Liver (tissue), 9 donors: ENCODE data around the gene TLE1. TPM values are rescaled to one million over a fixed set of nuclear protein-coding genes. Genes with fewer than 3 reads are reported as not detected.

Experiments used
- DNase-seq: peaks from one replicate; pipeline ENCODE4 v3.0.0-alpha.2; 2017; ENCODE audit warnings: low spot score
- H3K27ac ChIP-seq, 2 donors: one replicate each; pipeline ENCODE4 v1.7.0; 2013; ENCODE audit warnings: inconsistent platforms in 2 of 2, low read length in 2 of 2, control low read depth in 1 of 2, low read depth in 1 of 2, mild to moderate bottlenecking in 1 of 2
- H3K27me3 ChIP-seq, 4 donors: one replicate each; pipeline versions ENCODE4 v1.6.1 to v1.7.0; 2013; ENCODE audit warnings: low read length in 3 of 4, inconsistent platforms in 1 of 4, mild to moderate bottlenecking in 1 of 4, moderate library complexity in 1 of 4; ENCODE audit not compliant: control insufficient read depth in 4 of 4, insufficient read depth in 4 of 4
- H3K36me3 ChIP-seq, 4 donors: one replicate each; pipeline versions ENCODE4 v1.6.1 to v1.7.0; 2013; ENCODE audit warnings: low read length in 3 of 4, mild to moderate bottlenecking in 3 of 4, low read depth in 1 of 4, moderate library complexity in 1 of 4; ENCODE audit not compliant: control insufficient read depth in 4 of 4, insufficient read depth in 3 of 4
- H3K4me1 ChIP-seq, 4 donors: one replicate each; pipeline versions ENCODE4 v1.6.1 to v1.7.0; 2013; ENCODE audit warnings: low read length in 3 of 4, mild to moderate bottlenecking in 3 of 4, moderate library complexity in 1 of 4; ENCODE audit not compliant: control insufficient read depth in 4 of 4, insufficient read depth in 4 of 4
- H3K4me3 ChIP-seq, 3 donors: one replicate each; pipeline versions ENCODE4 v1.6.1 to v1.7.0; 2013; ENCODE audit warnings: low read length in 3 of 3, control low read depth in 1 of 3, low read depth in 1 of 3, mild to moderate bottlenecking in 1 of 3
- H3K9ac ChIP-seq, 2 donors: one replicate each; pipeline ENCODE4 v1.7.0; 2013; ENCODE audit warnings: low read length in 2 of 2, mild to moderate bottlenecking in 2 of 2, moderate library complexity in 2 of 2, control low read depth in 1 of 2, low read depth in 1 of 2
- H3K9me3 ChIP-seq, 4 donors: one replicate each; pipeline versions ENCODE4 v1.6.1 to v1.7.0; 2013; ENCODE audit warnings: low read length in 3 of 4; ENCODE audit not compliant: control insufficient read depth in 4 of 4
- ATF3 ChIP-seq: IDR thresholded peaks from 2 replicates; pipeline ENCODE4 v1.6.1; 2016; ENCODE audit warnings: antibody characterized with exemption
- CTCF ChIP-seq: fragments of 150-350 bp; IDR thresholded peaks from 2 replicates; pipeline ENCODE4 v1.5.1; 2017; ENCODE audit warnings: improper control_type of control experiment, low read depth, low read length; ENCODE audit not compliant: missing input control
- EGR1 ChIP-seq, 2 donors: IDR thresholded peaks; 2 replicates each; pipeline ENCODE4 v1.6.1; 2016 to 2018; ENCODE audit warnings: antibody characterized with exemption in 2 of 2, low read depth in 2 of 2
- GABPA ChIP-seq, 2 donors: IDR thresholded peaks in 1 of 2; conservative IDR thresholded peaks in 1 of 2; 2 replicates each; pipeline ENCODE4 v1.6.1; 2016; ENCODE audit warnings: antibody characterized with exemption in 2 of 2, mild to moderate bottlenecking in 1 of 2, moderate library complexity in 1 of 2
- HNF4A ChIP-seq, 2 donors: conservative IDR thresholded peaks; 2 replicates each; pipeline ENCODE4 v1.6.1; 2016; ENCODE audit warnings: antibody characterized with exemption in 2 of 2, mild to moderate bottlenecking in 2 of 2
- JUND ChIP-seq, 2 donors: IDR thresholded peaks; 2 replicates each; pipeline ENCODE4 v1.6.1; 2016; ENCODE audit warnings: antibody characterized with exemption in 2 of 2
- RAD21 ChIP-seq, 2 donors: IDR thresholded peaks; 2 replicates each; pipeline ENCODE4 v1.6.1; 2016; ENCODE audit warnings: antibody characterized with exemption in 2 of 2, mild to moderate bottlenecking in 2 of 2
- REST ChIP-seq: IDR thresholded peaks from 2 replicates; pipeline ENCODE4 v1.6.1; 2016; ENCODE audit warnings: antibody characterized with exemption, mild to moderate bottlenecking
- SP1 ChIP-seq: IDR thresholded peaks from 2 replicates; pipeline ENCODE4 v1.6.1; 2018; ENCODE audit warnings: antibody characterized with exemption, mild to moderate bottlenecking
- TAF1 ChIP-seq: conservative IDR thresholded peaks from 2 replicates; pipeline ENCODE4 v1.6.1; 2016; ENCODE audit warnings: antibody characterized with exemption, mild to moderate bottlenecking
- ZBTB33 ChIP-seq: IDR thresholded peaks from 2 replicates; pipeline ENCODE4 v1.6.1; 2016; ENCODE audit warnings: antibody characterized with exemption
- WGBS: extraction: QIAGEN DNeasy Blood & Tissue Kit; methylation state at CpG from one replicate; pipeline ENCODE4 v1.1.7; 2013; 5-methylcytosine and 5-hydroxymethylcytosine counted together
- polyA plus RNA-seq, 2 donors: library from polyadenylated mRNA; stranded (reverse) in 1 of 2; unstranded in 1 of 2; fragments of 200-250 nt in 1 of 2; fragments of >200 nt in 1 of 2; fragmentation: Nextera tagmentation in 1 of 2; extraction: Ambion mirVana in 1 of 2; gene quantifications; one replicate each; pipeline versions ENCODE4 v1.2.1 to v1.2.3, GENCODE V29; 2013 to 2015
- total RNA-seq, 2 donors: library from RNA; depleted of rRNA; stranded (reverse); fragments of >200 nt; gene quantifications; one replicate each; pipeline ENCODE4 v1.2.3, GENCODE V29; 2014
- TF ChIP-seq, protein P1 (sequence below): IDR thresholded peaks from 2 replicates; pipeline ENCODE4 v1.6.1; 2016; ENCODE audit warnings: antibody characterized with exemption
- donor health status: healthy.
- donor health status: healthy.
- donor health status: healthy.
- donor health status: healthy.
- donor health status: healthy.

Gene TLE1
- total and polyA plus RNA-seq, 4 donors, result 25.2 to 45.4 (median 25.7) TPM

DNA sequence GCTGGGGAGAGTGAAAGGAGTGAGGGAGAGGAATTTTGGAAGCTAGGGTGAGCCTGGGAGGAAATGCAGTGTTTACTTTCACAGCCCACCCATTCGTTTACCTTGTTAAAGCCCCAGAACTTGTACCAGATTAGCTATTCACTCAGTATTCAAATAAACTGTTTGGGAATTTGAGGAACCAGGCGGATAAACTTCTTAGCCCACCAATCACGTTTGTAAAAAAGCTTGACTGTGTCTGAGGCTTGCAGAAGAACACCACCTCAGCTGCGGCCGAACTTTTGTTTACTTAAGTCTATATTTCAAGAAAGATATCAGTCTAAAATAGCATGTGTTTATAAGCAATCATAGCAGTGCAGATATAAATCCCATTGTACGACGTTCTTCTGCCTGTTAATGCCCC is 5.2 kb upstream of the TLE1 start:
- Histone ChIP-seq H3K27ac (no peak overlapping the region), H3K9me3 (no peaks in the 10 kb centered on the region), H3K9ac (no peak overlapping the region), H3K36me3 (no peaks in the 10 kb centered on the region), H3K4me3 (no peak overlapping the region), H3K4me1 (peaks cover 0 to 9% (median 2%) of the 10 kb centered on the region in 4 donors), H3K27me3 (no peaks in the 10 kb centered on the region)
- DNase-seq, result no peak
- TF ChIP-seq REST (no peak), ZBTB33 (no peak), ATF3 (no peak), RAD21 (IDR thresholded peaks at IDR 0.05) (no peak), SP1 (no peak)
- WGBS, result 63% methylated on average over 7 of the region's 7 CpGs

DNA sequence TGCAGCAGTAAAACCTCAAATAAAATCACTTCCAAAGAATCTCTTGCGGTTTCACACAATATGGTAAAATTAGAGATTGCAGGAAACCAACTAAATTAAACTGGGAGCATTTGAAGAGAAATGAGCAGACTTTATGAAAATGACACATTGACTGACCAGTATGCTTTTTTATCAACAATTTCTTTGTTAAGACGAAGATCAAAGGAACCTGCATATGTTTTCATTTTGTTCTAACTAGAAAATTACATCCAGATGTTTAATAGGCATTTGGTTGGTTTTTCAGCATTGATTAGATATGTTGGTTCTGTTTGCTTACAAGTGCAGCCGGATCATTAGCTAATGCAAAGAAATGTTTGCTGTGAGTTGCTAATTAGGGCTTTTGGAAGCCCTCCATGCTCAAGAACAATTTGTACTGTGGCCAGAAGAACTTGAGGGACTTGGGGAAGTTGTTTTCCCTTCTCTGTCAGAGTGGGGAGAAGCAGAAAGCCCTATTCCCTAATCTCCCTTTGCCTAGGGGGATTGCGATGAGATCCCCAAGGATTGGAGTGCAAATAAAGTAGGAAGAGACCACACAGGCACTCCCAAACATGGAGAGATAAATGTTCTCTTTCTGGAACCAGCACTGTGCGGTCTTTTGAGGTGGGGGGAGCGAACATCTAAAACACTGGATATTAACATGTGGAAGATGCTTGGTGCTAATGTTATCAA is 4.5 kb upstream of the TLE1 start:
- H3K27me3 ChIP-seq, result no peaks in the 10 kb centered on the region
- peaks cover 0 to 9% (median 2%) of the 10 kb centered on the region in 4 donors for H3K4me1 ChIP-seq
- DNase-seq, result no peak
- TF ChIP-seq ATF3, result no peak
- no peak for TF ChIP-seq RAD21 (IDR thresholded peaks at IDR 0.05)
- TF ChIP-seq CTCF, result no peak
- TF ChIP-seq, protein P1, sequence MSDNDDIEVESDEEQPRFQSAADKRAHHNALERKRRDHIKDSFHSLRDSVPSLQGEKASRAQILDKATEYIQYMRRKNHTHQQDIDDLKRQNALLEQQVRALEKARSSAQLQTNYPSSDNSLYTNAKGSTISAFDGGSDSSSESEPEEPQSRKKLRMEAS, result no peak
- no peak for TF ChIP-seq TAF1
- TF ChIP-seq REST, result no peak
- no peak for TF ChIP-seq EGR1 (IDR thresholded peaks at IDR 0.05; ENCODE audit: low read depth in 2 of 2)
- no peak for TF ChIP-seq HNF4A (conservative IDR thresholded peaks at IDR 0.05)
- TF ChIP-seq GABPA (IDR thresholded peaks at IDR 0.05 in 1 of 2, conservative IDR thresholded peaks at IDR 0.05 in 1 of 2), result no peak
- no peak for TF ChIP-seq JUND (IDR thresholded peaks at IDR 0.05)
- WGBS, result 81% methylated on average over 6 of the region's 6 CpGs
- H3K36me3 ChIP-seq, result no peaks in the 10 kb centered on the region
- H3K9me3 ChIP-seq, result no peaks in the 10 kb centered on the region
- no peak overlapping the region for H3K9ac ChIP-seq
- no peak overlapping the region for H3K4me3 ChIP-seq
- H3K27ac ChIP-seq, result no peak overlapping the region
